Measurements from ENCODE around the gene ZBTB20. TPM values are rescaled to one million over a fixed set of nuclear protein-coding genes. Genes with fewer than 3 reads are reported as not detected.

ZBTB20 gene
- total RNA-seq, 1 donor from 2014 or later, result 11.2 TPM

DNA sequence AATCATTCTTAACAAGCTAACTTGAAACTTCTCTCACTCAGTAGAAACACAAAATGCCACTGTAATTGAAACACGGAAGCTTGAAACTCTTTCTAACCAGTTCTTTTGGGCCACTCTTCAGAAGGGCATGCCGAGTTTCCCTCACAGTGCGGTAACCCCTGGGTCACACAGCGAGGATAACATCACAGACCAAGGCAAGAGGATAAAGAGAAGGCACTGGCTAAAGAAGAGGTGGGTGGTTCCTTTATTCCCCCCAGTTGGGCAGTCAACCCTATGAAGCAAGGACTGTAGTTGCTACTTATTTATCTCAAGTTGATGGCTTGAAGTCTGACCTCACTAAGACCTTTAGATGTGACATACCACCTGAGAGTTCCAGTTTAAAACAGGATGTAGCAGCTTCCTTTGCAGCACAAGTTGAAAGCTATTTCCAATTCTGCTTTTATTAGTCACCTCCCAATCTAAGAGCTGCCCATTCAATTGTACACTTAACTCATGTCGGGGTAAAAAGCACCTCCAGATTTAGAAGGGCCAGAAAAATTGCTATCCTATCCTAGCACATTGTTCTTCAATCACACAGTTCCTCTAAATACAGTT is 580.8 kb downstream of the ZBTB20 start:
- H3K4me3 ChIP-seq (ENCODE audit: low read depth, low read length), result no peak overlapping the region
- TF ChIP-seq, protein P1, sequence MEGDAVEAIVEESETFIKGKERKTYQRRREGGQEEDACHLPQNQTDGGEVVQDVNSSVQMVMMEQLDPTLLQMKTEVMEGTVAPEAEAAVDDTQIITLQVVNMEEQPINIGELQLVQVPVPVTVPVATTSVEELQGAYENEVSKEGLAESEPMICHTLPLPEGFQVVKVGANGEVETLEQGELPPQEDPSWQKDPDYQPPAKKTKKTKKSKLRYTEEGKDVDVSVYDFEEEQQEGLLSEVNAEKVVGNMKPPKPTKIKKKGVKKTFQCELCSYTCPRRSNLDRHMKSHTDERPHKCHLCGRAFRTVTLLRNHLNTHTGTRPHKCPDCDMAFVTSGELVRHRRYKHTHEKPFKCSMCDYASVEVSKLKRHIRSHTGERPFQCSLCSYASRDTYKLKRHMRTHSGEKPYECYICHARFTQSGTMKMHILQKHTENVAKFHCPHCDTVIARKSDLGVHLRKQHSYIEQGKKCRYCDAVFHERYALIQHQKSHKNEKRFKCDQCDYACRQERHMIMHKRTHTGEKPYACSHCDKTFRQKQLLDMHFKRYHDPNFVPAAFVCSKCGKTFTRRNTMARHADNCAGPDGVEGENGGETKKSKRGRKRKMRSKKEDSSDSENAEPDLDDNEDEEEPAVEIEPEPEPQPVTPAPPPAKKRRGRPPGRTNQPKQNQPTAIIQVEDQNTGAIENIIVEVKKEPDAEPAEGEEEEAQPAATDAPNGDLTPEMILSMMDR (conservative IDR thresholded peaks at IDR 0.05; ENCODE audit: low read depth, low read length), result no peak
- DNase-seq (ENCODE audit: low read depth), result no peak

DNA sequence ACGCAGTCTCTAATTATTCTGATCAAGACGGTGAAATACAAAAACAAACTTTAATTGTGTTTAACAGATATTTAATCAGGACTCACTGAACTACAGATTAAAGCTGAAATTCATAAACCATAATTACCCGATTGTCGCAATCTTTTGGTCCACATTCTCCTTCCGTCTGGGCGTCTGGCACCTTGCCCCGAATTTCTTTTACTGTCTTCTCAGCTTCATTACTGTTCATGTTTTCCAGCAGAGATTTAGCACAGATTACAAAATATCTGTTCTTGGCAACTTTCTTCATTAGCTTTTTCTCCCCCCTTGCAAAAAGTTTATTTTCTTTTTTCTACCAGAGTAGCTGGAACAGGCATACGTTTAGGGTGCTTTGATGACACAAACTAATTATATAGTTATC is 581.9 kb downstream of the ZBTB20 start:
- TF ChIP-seq, protein P1 (conservative IDR thresholded peaks at IDR 0.05; ENCODE audit: low read depth, low read length), result no peak
- H3K4me3 ChIP-seq (ENCODE audit: low read depth, low read length), result no peak overlapping the region
- DNase-seq (ENCODE audit: low read depth), result no peak

DNA sequence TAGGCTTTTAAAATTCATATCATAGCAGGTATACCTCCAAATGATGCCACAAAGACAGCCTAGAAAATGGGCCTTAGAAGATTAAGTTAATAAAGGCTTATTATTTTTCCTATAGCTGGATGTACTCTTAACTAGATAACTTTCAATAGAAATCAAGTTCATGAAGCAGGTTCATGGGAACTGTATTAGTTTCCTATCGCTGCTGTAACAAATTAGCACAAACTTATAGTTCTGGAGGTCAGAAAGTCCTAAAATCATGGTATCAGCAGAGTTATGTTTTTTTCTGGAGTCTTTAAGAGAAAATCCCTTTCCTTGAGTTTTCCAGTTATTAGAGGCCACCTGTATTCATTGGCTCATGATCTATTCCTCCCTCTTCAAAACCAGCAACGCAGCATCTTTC is 583.4 kb downstream of the ZBTB20 start:
- no peak for DNase-seq (ENCODE audit: low read depth)
- TF ChIP-seq, protein P1 (conservative IDR thresholded peaks at IDR 0.05; ENCODE audit: low read depth, low read length), result no peak
- no peak overlapping the region for H3K4me3 ChIP-seq (ENCODE audit: low read depth, low read length)

DNA sequence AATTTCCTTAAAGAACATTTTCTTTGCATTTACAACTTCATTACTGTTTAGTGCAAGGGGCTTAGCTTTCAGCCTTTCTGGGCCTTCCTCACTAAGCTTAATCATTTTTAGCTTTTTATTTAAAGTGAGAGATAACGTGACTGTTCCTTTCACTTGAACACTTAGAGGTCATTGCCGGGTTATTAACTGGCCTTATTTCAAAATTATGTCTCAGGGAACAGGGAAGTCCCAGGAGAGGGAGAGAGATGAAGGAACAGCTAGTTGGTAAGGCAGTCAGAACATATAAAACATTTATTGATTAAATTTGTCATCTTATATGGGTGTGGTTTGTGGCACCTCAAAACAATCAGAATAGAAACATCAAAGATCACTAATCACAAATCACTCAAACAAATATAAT is 584.5 kb downstream of the ZBTB20 start:
- TF ChIP-seq, protein P1 (conservative IDR thresholded peaks at IDR 0.05; ENCODE audit: low read depth, low read length), result no peak
- no peak overlapping the region for H3K4me3 ChIP-seq (ENCODE audit: low read depth, low read length)
- no peak for DNase-seq (ENCODE audit: low read depth)

DNA sequence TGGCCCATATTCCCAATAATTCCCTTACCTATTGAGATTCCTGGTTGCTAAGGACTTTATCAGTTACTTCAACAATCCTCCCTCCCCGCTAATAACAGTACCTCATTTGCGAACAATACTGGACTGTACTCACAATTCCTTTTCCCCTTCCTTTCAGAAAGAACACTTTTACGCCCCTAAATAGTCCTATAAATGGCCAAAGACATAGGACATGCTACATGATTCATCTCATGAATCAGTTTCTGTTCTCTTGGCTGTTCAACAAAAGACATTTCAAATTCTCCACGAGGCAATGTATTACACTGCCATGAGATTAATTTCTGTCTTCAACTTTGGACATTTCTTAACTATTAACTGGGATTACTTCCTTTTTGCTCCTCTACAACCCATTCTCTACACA is 588.8 kb downstream of the ZBTB20 start:
- H3K4me3 ChIP-seq (ENCODE audit: low read depth, low read length), result no peak overlapping the region
- TF ChIP-seq, protein P1 (conservative IDR thresholded peaks at IDR 0.05; ENCODE audit: low read depth, low read length), result no peak
- peak; percentile 13 for DNase-seq (ENCODE audit: low read depth)

DNA sequence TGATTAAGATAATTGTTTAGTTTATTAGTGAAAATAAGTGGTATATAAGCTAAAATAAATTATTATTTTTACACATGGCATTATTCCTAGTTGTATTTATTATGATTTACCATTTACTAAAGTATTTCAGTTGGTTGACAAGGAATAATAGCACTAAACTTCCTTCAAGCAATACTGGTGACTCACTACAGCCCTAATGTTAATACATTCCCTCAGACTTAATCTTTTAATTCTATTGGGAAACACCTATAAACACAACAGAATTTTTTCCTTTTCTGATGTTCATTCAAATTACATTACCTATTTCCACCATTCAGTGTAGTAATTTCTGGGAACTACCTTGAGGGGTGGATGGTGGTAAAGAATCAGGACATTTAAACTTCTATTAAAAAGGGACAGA is 589.3 kb downstream of the ZBTB20 start:
- TF ChIP-seq, protein P1 (conservative IDR thresholded peaks at IDR 0.05; ENCODE audit: low read depth, low read length), result no peak
- H3K4me3 ChIP-seq (ENCODE audit: low read depth, low read length), result no peak overlapping the region
- DNase-seq (ENCODE audit: low read depth), result peak; percentile 30

DNA sequence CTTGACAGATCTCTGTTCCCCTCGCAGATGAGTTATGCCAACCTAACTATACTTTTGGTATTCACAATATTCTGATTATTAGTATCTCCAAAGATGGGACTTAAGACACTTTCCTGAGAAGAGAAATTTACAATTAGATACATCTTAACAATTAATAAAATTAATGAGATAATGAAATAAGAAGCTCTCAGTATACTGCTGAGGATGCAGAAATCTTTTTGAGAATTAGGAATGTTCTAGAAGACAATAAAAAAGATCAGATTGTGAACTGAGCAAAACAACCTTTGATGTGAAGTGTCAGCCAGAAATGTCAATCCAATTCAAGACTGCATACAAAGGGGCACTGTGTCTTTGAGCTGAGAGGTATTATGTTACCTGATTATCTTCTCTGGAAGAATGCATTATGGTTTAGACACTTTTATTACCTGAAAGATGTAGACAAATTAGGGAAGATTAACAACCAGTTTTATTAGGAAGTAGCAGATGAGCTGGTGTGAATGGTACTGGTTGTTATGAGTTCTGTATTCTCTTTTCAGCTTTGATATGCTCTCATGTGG is 590.4 kb downstream of the ZBTB20 start:
- DNase-seq (ENCODE audit: low read depth), result no peak
- TF ChIP-seq, protein P1 (conservative IDR thresholded peaks at IDR 0.05; ENCODE audit: low read depth, low read length), result no peak
- H3K4me3 ChIP-seq (ENCODE audit: low read depth, low read length), result no peak overlapping the region
